Suprapubic skin (tissue), 4 donors: Measurements from ENCODE around the gene JMJD8. TPM values are rescaled to one million over a fixed set of nuclear protein-coding genes. Genes with fewer than 3 reads are reported as not detected.
A peak's percentile ranks its signal among the peaks of the same experiment; 100 is the strongest.

ENCODE experiments used
- DNase-seq, 2 donors: peaks; one replicate each; pipeline ENCODE4 v3.0.0-alpha.2; 2019; ENCODE audit warnings: low spot score in 2 of 2
- H3K27ac ChIP-seq: fragments of 200-600 bp; sonication (generic); one replicate; pipeline ENCODE4 v1.5.1; 2019
- H3K27me3 ChIP-seq: fragments of 200-600 bp; sonication (generic); one replicate; pipeline ENCODE4 v1.5.1; 2019
- H3K36me3 ChIP-seq: fragments of 200-600 bp; sonication (generic); one replicate; pipeline ENCODE4 v1.5.1; 2019
- H3K4me1 ChIP-seq: fragments of 200-600 bp; sonication (generic); one replicate; pipeline ENCODE4 v1.5.1; 2019
- H3K4me3 ChIP-seq: fragments of 200-600 bp; sonication (generic); one replicate; pipeline ENCODE4 v1.5.1; 2019; ENCODE audit warnings: mild to moderate bottlenecking
- H3K9me3 ChIP-seq: fragments of 200-600 bp; sonication (generic); one replicate; pipeline ENCODE4 v1.5.1; 2019
- CTCF ChIP-seq, 2 donors: fragments of 200-600 bp in 1 of 2; fragments of 450-650 bp in 1 of 2; sonication (generic) in 1 of 2; IDR thresholded peaks; one replicate each; pipeline ENCODE4 v1.5.1; 2016 to 2019; ENCODE audit warnings: antibody characterized with exemption in 2 of 2, mild to moderate bottlenecking in 1 of 2, moderate library complexity in 1 of 2
- EP300 ChIP-seq: sonication (generic); formaldehyde crosslinking; IDR thresholded peaks from one replicate; pipeline ENCODE4 v1.6.1; 2017; ENCODE audit warnings: antibody characterized with exemption
- POLR2A ChIP-seq, 2 donors: fragments of 450-650 bp; IDR thresholded peaks; one replicate each; pipeline ENCODE4 v1.6.1; 2017; ENCODE audit warnings: antibody characterized with exemption in 2 of 2, mild to moderate bottlenecking in 2 of 2, moderate library complexity in 2 of 2
- POLR2AphosphoS5 ChIP-seq, 3 donors: sonication (generic); formaldehyde crosslinking; IDR thresholded peaks; one replicate each; pipeline ENCODE4 v1.6.1; 2017; ENCODE audit warnings: antibody characterized with exemption in 3 of 3
- WGBS: methylation state at CpG from one replicate; pipeline ENCODE4 v1.1.5; 2018; 5-methylcytosine and 5-hydroxymethylcytosine counted together
- total RNA-seq, 4 donors: library from RNA; depleted of rRNA; stranded (reverse); fragments of >200 nt; gene quantifications; one replicate each; pipeline ENCODE4 v1.1.0, GENCODE V29; 2016

JMJD8 gene
- total RNA-seq, 4 donors from 2014 or later, result 47.0 to 87.4 (median 60.5) TPM

DNA sequence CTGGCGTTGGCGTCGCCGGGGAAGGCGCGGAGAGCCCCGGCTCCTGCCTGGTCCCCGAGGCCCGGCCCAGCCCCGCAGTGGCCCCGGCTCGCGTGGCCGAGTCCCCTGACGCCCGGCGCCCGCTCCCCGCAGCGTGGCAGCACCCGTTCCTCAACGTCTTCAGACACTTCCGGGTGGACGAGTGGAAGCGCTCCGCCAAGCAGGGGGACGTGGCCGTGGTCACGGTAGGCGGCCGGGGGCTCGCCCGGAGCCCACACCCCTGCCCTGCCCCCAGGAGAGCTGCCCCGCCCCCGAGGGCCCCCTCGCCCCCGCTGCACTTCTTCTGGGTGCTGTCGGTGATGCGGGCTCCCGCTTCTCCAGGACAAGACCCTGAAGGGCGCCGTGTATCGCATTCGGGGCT lies 34.5 kb downstream of the JMJD8 start:
- TF ChIP-seq EP300, result no peak
- TF ChIP-seq POLR2AphosphoS5 (IDR thresholded peaks at IDR 0.05), result no peak
- TF ChIP-seq CTCF (IDR thresholded peaks at IDR 0.05), result no peak
- TF ChIP-seq POLR2A (IDR thresholded peaks at IDR 0.05), result no peak
- DNase-seq, result no peak
- Histone ChIP-seq H3K27me3 (no peaks in the 10 kb centered on the region), H3K4me3 (peak overlapping the region; percentile 73), H3K27ac (peak overlapping the region; percentile 64), H3K4me1 (peaks cover 51% of the 10 kb centered on the region), H3K9me3 (no peaks in the 10 kb centered on the region), H3K36me3 (peaks cover 12% of the 10 kb centered on the region)
- no CpG with 5 or more reads among the region's 44 CpGs for WGBS

- no peaks in the 10 kb centered on the region for H3K27me3 ChIP-seq
- WGBS, result 0% methylated on average over 26 of the region's 91 CpGs
- DNase-seq, result peak; percentile 96 to 97
- peak within 1 kb of the TSS; percentile 64 for H3K27ac ChIP-seq
- H3K36me3 ChIP-seq, result peaks cover 12% of the 10 kb centered on the region
- TF ChIP-seq POLR2AphosphoS5 (IDR thresholded peaks at IDR 0.05) (peak in 2 of 3 donors; percentile 85 to 93), CTCF (IDR thresholded peaks at IDR 0.05) (no peak), POLR2A (IDR thresholded peaks at IDR 0.05) (peak in 1 of 2 donors; percentile 17)
- H3K9me3 ChIP-seq, result no peaks in the 10 kb centered on the region
- peaks cover 51% of the 10 kb centered on the region for H3K4me1 ChIP-seq
- H3K4me3 ChIP-seq, result peak within 1 kb of the TSS; percentile 73
Measured at GRCh38 chr16:648781-649589, 35.1 kb downstream of the JMJD8 start, which contains the start of gene WDR90. WDR90 (plus strand) TSS chr16:649365; CDS start chr16:649417, 52 bp downstream.

- Histone ChIP-seq H3K9me3 (no peaks in the 10 kb centered on the region), H3K27ac (peak overlapping the region; percentile 64), H3K4me3 (peak overlapping the region; percentile 73), H3K4me1 (peaks cover 51% of the 10 kb centered on the region), H3K36me3 (peaks cover 6% of the 10 kb centered on the region), H3K27me3 (no peaks in the 10 kb centered on the region)
- no peak for DNase-seq
- WGBS, result 12% methylated on average over 7 of the region's 24 CpGs
- no peak for TF ChIP-seq POLR2AphosphoS5 (IDR thresholded peaks at IDR 0.05)
- TF ChIP-seq CTCF (IDR thresholded peaks at IDR 0.05), result peak; percentile 21 to 40
Measured at GRCh38 chr16:648071-648780, 35.9 kb downstream of the JMJD8 start.

GRCh38 chr16:647173-647902 lies 36.8 kb downstream of the JMJD8 start:
- no peak for DNase-seq
- H3K27ac ChIP-seq, result no peak overlapping the region

More at GRCh38 chr16:647173-647902, 36.8 kb downstream of the JMJD8 start:
- Histone ChIP-seq H3K27me3 (no peaks in the 10 kb centered on the region), H3K4me3 (no peak overlapping the region), H3K9me3 (no peaks in the 10 kb centered on the region), H3K4me1 (peaks cover 60% of the 10 kb centered on the region), H3K36me3 (peaks cover 2% of the 10 kb centered on the region)
- WGBS, result 81% methylated on average over 10 of the region's 25 CpGs
- TF ChIP-seq POLR2A (IDR thresholded peaks at IDR 0.05) (no peak), POLR2AphosphoS5 (IDR thresholded peaks at IDR 0.05) (no peak), EP300 (no peak), CTCF (IDR thresholded peaks at IDR 0.05) (no peak)
